Type B pancreatic cell (in vitro differentiated cells): ENCODE data around the gene DLG5. TPM values are rescaled to one million over a fixed set of nuclear protein-coding genes. Genes with fewer than 3 reads are reported as not detected.

Source experiments
- DNase-seq: peaks from one replicate; pipeline ENCODE4 v3.0.0; 2021; ENCODE audit warnings: mixed read lengths; ENCODE audit not compliant: unreplicated experiment; ENCODE audit errors: extremely low spot score
- H3K27ac Mint-ChIP-seq: 2 replicates; pipeline ENCODE4 v1.8.0; 2021; ENCODE audit warnings: mild to moderate bottlenecking, mixed read lengths
- H3K27me3 Mint-ChIP-seq: 2 replicates; pipeline ENCODE4 v1.8.0; 2021; ENCODE audit warnings: mixed read lengths
- H3K36me3 Mint-ChIP-seq: 2 replicates; pipeline ENCODE4 v1.8.0; 2021; ENCODE audit warnings: mixed read lengths
- H3K4me1 Mint-ChIP-seq: one replicate; pipeline ENCODE4 v1.8.0; 2021; ENCODE audit warnings: mixed read lengths; ENCODE audit not compliant: unreplicated experiment
- H3K4me3 Mint-ChIP-seq: 2 replicates; pipeline ENCODE4 v1.8.0; 2021; ENCODE audit warnings: mild to moderate bottlenecking, mixed read lengths
- H3K9me3 Mint-ChIP-seq: 2 replicates; pipeline ENCODE4 v1.8.0; 2021; ENCODE audit warnings: mixed read lengths
- total RNA-seq: library from RNA; stranded (reverse); gene quantifications from 2 replicates; pipeline ENCODE4 v1.2.1, GENCODE V29; 2021; ENCODE audit warnings: low replicate concordance
- TF ChIP-seq, protein P1 (sequence below): fragments of 200-600 bp; sonication (generic); conservative IDR thresholded peaks from 2 replicates; pipeline ENCODE4 v1.5.0; 2021; ENCODE audit warnings: antibody characterized with exemption, mild to moderate bottlenecking

Gene DLG5
- total RNA-seq, 1 donor from 2014 or later: 80.0 TPM

DNA sequence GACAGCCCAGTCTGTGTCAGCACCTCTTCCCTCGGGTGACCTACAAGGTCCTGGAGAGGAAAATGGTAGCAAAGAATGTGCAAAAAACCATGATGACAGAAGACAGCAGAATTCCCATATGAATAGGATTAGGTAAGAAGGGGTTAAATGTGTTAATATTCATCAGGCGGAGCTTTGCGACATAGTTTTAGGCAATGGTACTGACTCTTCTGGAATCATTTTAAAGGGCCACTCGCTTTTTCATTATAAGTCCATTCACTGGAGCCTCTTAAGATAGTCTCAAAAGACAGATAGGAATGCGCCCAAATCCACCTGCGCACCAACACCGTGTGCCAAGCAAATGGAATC lies 38.2 kb downstream of the DLG5 start:
- no peak for DNase-seq
- Mint-ChIP-seq H3K36me3 (no peaks in the 10 kb centered on the region), H3K9me3 (no peaks in the 10 kb centered on the region), H3K27ac (peak overlapping the region; percentile 81), H3K4me3 (peak overlapping the region; percentile 78), H3K4me1 (peaks cover 85% of the 10 kb centered on the region), H3K27me3 (no peaks in the 10 kb centered on the region)
- TF ChIP-seq, protein P1, sequence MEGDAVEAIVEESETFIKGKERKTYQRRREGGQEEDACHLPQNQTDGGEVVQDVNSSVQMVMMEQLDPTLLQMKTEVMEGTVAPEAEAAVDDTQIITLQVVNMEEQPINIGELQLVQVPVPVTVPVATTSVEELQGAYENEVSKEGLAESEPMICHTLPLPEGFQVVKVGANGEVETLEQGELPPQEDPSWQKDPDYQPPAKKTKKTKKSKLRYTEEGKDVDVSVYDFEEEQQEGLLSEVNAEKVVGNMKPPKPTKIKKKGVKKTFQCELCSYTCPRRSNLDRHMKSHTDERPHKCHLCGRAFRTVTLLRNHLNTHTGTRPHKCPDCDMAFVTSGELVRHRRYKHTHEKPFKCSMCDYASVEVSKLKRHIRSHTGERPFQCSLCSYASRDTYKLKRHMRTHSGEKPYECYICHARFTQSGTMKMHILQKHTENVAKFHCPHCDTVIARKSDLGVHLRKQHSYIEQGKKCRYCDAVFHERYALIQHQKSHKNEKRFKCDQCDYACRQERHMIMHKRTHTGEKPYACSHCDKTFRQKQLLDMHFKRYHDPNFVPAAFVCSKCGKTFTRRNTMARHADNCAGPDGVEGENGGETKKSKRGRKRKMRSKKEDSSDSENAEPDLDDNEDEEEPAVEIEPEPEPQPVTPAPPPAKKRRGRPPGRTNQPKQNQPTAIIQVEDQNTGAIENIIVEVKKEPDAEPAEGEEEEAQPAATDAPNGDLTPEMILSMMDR: no peak

DNA sequence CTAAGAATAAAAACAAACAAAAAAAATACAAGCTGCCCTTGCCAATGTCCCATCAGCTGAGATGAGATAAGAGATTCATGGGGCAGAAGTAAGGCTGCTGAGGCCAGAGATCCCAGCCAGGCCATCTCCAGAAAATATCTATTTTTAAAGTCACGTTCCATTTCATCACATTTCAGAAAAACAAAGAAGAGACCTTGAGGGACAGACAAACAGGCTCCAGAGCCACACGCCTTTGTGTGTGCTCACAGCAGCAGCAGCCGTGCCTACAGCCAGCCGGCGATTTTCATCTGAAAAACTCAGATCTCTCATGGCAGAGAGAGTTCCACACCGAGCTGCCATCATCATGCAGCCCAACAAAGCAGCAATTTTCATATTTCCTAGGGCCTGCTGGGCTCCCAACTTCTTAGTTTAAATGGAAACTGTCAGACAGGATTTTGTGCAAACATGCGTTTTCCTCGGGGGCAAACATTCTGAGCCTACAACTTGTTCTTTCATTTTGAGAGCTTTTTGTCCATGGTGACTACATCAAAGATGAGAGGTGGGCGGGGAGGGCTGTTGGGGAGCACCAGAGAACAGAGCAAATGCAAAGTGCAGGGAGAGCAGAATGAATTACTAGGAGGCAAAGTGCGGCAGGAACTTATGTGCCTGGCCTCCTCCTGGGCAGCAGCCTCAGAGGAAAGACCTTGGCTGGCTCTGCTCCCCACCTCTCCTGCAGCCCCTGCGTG lies 38.8 kb downstream of the DLG5 start:
- H3K4me1 Mint-ChIP-seq: peaks cover 84% of the 10 kb centered on the region
- peaks cover 4% of the 10 kb centered on the region for H3K36me3 Mint-ChIP-seq
- no peaks in the 10 kb centered on the region for H3K9me3 Mint-ChIP-seq
- no peaks in the 10 kb centered on the region for H3K27me3 Mint-ChIP-seq
- H3K27ac Mint-ChIP-seq: peak overlapping the region; percentile 81
- H3K4me3 Mint-ChIP-seq: peak overlapping the region; percentile 78
- TF ChIP-seq, protein P1: no peak
- no peak for DNase-seq

DNA sequence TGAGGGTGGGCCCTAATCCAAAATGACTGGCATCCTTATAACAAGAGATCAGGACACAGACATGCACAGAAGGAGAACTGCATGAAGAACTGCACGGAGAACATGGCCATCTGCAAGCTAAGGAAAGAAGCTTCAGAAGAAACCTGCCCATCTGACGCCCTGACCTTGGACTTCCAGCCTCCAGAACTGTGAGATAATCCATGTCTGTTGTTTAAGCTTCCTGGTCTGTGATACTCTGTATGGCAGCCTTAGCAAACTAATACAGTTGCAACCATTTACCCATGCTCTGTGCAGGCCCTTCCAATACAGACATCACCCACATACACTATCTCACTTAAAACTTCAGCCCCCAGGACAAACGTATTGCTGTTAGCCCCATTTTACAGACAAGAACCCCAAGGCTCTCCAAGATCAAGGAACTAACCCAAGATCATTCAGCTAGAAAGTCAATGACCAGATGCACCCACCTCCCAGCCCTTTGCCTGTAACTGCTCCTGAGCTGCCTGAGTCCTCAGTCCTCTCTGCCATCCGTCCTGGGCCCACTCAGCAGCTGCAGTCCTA lies 39.7 kb downstream of the DLG5 start:
- H3K9me3 Mint-ChIP-seq: no peaks in the 10 kb centered on the region
- H3K27me3 Mint-ChIP-seq: no peaks in the 10 kb centered on the region
- TF ChIP-seq, protein P1: no peak
- peaks cover 4% of the 10 kb centered on the region for H3K36me3 Mint-ChIP-seq
- peak overlapping the region; percentile 69 for H3K4me3 Mint-ChIP-seq
- DNase-seq: no peak
- peak overlapping the region; percentile 75 for H3K27ac Mint-ChIP-seq
- peaks cover 78% of the 10 kb centered on the region for H3K4me1 Mint-ChIP-seq

DNA sequence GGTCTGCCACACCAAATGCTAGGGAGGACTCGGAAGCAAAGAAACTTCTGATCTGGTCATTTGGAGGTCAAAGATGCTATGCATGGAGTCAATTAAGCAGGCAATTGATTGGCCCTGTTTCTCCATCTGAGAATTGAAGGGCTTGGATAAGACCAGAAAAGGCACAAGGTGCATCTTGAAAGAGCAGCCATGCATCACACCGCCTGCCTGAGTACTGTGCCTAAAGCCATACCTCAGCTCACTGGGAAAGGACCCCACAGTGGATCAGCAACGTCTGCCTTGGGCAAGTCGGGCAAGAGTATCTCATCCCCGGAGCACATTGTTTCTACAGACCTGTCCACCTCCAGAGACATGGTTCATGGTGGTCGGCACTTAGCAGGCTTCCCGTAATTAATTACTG lies 42.4 kb downstream of the DLG5 start:
- DNase-seq: no peak
- Mint-ChIP-seq H3K27me3 (no peaks in the 10 kb centered on the region), H3K9me3 (no peaks in the 10 kb centered on the region), H3K36me3 (peaks cover 8% of the 10 kb centered on the region), H3K4me1 (peaks cover 67% of the 10 kb centered on the region), H3K4me3 (peak overlapping the region; percentile 50), H3K27ac (no peak overlapping the region)
- TF ChIP-seq, protein P1: no peak

- H3K27ac Mint-ChIP-seq: no peak overlapping the region
- TF ChIP-seq, protein P1: no peak
Measured at GRCh38 chr10:77881636-77882035, 44.9 kb downstream of the DLG5 start.

More at GRCh38 chr10:77881636-77882035, 44.9 kb downstream of the DLG5 start:
- Mint-ChIP-seq H3K9me3 (no peaks in the 10 kb centered on the region), H3K27me3 (no peaks in the 10 kb centered on the region), H3K36me3 (peaks cover 8% of the 10 kb centered on the region), H3K4me3 (no peak overlapping the region), H3K4me1 (peaks cover 63% of the 10 kb centered on the region)
- no peak for DNase-seq
